GM12892 (cell line): ENCODE results near the gene WDR26.
"Not testable (repeated sequence)": the region's sequence is repeated elsewhere in the genome, so short reads cannot be mapped to it uniquely, and the experiment has no call there.

ENCODE experiments used
- POLR2A ChIP-seq: IDR thresholded peaks from 2 replicates; pipeline ENCODE4 v1.6.1; 2011; ENCODE audit warnings: low read depth, low read length, control low read depth
- POLR2AphosphoS5 ChIP-seq: IDR thresholded peaks from 2 replicates; pipeline ENCODE4 v1.6.1; 2011; ENCODE audit warnings: low read depth, low read length, control low read depth

DNA sequence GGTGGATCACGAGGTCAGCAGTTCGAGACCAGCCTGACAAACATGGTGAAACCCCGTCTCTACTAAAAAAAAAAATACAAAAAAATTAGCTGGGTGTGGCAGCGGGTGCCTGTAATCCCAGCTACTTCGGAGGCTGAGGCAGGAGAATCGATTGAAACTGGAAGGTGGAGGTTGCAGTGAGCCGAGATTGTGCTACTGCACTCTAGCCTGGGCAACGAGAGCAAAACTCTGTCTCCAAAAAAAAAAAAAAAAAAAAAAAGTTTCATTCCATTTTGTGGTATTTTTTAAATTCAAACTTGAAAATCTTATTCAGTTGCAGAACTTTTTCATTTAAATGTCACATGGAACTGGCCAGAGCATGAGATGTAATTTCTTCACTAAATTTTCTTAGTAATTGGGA, 7.7 kb downstream of the WDR26 start:
- TF ChIP-seq POLR2A, POLR2AphosphoS5: not testable (repeated sequence)
